GM21576 (cell line): ENCODE results near the gene DOK4.
"Not testable (repeated sequence)": the region's sequence is repeated elsewhere in the genome, so short reads cannot be mapped to it uniquely, and the experiment has no call there.

Experiments used
- ATAC-seq: cut with Tn5 transposase; IDR thresholded peaks from one replicate; pipeline ENCODE4 v1.9.1; 2021; ENCODE audit warnings: mild to moderate bottlenecking, moderate library complexity; ENCODE audit not compliant: unreplicated experiment

DOK4 gene

DNA sequence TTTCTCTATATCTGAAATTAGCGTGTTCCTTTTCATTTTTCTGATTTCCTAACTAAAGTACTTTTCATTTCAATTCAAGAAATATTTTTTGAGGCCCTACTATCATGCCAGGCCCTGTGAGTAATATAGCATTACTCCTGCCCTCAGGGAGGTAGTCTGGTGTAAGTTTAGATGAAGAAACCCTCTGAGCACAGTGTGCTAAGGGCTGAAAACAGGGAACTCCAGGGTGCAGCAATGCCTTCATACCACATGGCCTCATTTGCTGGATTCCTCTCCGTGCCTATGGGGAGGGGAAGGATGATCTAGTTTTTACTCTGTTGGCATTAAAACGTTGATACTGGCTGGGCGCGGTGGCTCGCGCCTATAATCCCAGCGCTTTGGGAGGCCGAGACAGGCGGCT, 34.3 kb downstream of the DOK4 start:
- ATAC-seq: no peak

DNA sequence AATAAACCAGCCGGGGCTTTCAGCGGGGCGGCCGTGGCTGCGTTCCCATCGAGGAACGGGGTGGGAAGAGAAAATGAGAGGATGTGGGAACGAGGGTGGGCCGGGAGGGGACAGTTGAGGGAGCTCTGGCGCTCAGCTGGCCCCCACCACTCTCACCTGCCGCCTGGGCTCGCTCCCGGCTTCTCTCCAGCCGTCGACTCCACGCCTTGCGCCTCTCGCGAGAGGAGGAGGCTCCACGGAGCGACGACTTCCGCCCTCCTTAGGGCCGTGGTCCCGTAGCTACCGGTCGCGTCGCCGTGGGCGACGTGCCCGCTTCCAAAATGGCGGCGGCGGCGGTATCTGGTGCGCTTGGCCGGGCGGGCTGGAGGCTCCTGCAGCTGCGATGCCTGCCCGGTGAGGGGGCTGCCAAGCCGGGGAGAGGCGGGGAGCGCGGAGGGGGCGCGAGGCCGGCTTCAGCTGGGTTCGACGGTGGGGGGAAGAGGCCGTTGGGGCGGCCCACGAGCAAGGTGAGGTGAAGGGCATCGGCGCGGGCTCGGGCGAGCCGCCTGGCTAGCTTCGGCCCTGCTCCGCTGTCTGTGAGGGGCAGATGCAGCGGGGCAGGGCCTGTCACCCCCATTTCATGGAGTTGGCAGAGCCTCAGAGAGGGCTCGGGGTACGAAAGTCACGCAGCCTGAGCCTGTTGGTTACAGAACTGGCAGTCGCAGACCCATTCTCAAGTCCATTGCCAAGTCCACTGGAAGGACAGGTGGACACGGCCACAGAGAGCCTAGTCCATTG, 38.9 kb downstream of the DOK4 start, which contains the start of the genes CIAPIN1 and COQ9:
Gene CIAPIN1, minus strand, starts transcription at position 200 of the 777 bp plus-strand sequence. CDS start 6,457 bp downstream, outside the sequence.
Gene COQ9, plus strand, starts transcription at position 294 of the 777 bp plus-strand sequence. Its CDS starts 27 bp downstream, at position 321.
- ATAC-seq: peak; percentile 95

DNA sequence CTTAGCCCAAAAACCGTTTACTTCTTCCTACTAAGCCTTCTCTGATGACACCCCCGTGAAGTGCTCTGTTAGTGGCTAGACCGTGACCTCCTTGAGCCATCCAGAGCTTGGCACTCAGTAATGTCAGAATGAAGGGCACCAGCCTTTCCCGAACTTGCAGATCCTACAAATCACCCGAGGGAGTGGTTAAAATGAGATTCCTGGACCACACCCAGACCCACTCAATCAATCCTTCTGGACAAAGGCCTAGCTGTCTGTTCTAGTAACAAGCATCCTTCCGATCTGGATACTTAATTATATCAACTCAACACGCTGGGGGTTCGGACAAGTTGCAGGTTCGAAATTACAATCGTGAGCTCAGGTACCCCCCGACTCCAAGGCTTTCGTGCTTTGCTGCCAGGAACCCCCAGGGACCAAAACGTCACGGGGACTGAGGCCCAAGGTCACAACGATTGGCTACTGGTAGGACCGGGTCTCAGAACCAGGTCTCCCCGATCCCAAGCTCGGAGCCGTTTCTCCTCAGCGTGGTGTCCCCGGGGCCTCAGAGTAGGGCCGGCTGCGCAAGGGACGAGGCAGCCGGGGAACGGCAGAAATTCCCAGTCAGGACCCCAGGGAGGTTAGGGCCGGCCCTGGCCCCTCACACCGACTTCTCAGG, 39.6 kb downstream of the DOK4 start:
- ATAC-seq: peak; percentile 29

DNA sequence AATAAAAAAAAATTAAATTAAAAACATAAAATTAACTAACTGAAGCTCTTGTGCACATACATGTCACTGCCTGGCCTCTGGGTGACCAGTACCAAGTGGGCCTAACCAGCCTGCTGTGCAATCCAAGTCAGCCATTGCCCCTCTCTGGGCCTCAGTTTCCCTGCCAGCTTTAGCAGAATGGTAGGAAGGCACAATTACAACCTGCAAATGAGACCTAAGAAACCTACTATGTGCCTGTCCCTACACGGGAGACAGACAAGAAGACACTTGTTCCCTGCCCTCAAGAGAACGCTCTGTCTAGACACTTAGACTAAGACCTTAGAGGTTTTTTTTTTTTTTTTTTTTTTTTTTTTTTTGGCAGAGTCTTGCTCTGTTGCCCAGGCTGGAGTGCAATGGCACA, 40.8 kb downstream of the DOK4 start:
- ATAC-seq: no peak

- no peak for ATAC-seq
Measured at GRCh38 chr16:57444711-57445110, 41.6 kb downstream of the DOK4 start.

GRCh38 chr16:57440551-57440950, 45.7 kb downstream of the DOK4 start:
- ATAC-seq: not testable (repeated sequence)

- ATAC-seq: not testable (repeated sequence)
Measured at GRCh38 chr16:57439947-57440346, 46.3 kb downstream of the DOK4 start.

DNA sequence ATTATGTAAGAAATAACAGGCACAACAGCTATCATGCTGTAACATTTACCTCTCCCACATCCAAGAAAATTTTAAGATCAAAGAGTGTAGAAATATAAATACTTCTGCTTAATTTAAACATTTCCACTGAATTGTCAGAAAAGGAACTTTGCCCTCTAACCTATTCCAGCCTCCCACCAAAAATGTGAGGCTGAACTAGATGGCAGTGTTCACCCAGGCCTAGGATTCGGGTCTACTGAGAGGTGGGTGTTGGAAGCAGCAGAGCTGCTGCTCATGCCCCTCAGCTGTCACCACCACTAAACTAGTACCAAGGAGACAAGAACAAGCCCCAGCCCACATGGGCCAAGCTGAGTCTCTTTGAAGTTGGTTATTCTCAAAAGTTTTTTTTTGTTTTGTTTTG, 50.5 kb downstream of the DOK4 start:
- ATAC-seq: no peak

- no peak for ATAC-seq
Measured at GRCh38 chr16:57434003-57434402, 52.3 kb downstream of the DOK4 start.

DNA sequence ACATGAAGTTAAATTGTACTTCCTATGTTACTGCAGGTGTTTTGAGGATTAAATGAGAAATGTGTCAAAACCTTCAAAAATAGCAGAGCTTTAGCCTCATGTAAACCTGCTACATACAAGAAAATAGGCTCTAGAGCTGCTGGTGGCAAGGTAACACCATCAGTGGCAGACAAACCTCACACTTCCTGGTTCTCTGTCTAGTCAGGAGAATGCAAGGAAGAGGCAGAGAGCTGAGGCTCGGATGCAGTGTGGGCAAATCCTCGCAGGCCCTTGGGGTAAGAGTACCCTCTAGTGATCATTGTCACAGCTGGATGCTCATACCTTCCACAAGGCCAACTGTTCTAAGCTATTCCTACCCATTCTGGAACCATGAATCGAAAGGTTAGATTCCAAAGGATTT, 53.3 kb downstream of the DOK4 start:
- ATAC-seq: no peak

- ATAC-seq: no peak
Measured at GRCh38 chr16:57432505-57432904, 53.8 kb downstream of the DOK4 start.

DNA sequence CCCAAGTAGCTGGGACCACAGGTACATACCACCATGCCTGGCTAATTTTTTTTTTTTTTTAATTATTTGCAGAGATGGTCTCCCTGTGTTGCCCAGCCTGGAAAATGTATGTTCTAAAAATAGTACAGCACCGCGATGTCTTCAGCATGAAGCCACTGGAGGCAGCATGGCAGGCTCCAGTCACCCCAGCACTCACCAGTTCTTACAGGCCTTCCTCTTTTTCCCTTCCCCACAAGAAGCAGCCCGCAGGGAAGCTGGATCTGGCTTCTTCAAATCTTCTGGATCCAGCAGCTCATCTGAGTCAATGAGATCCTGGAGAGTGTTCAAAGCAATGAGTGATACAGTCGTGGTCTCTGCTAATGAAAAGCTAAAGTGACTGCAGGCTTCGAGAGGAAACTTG, 55.3 kb downstream of the DOK4 start:
- no peak for ATAC-seq

DNA sequence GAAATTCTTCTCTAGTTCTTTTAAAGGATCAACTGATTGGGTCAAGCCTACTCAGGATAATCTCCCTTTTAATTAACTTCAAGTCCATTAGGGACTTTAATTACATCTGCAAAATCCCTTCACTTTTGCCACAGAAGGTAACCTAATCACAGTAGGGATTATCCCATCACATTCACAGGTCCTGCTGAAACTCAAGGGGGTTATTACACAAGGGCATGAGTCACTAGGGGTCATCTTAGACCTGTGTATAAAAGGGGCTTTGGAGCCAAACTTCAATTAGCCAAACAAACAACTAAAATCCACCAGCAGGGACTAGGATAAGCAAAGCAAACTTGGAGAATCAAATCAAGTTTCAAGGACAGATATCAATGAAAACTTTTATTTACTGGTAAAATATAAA, 58.5 kb downstream of the DOK4 start:
- no peak for ATAC-seq

- no peak for ATAC-seq
Measured at GRCh38 chr16:57427307-57427706, 59.0 kb downstream of the DOK4 start.

GRCh38 chr16:57426356-57426755, 59.9 kb downstream of the DOK4 start:
- ATAC-seq: no peak

GRCh38 chr16:57424583-57424982, 61.7 kb downstream of the DOK4 start:
- no peak for ATAC-seq

GRCh38 chr16:57423152-57423551, 63.1 kb downstream of the DOK4 start:
- no peak for ATAC-seq

DNA sequence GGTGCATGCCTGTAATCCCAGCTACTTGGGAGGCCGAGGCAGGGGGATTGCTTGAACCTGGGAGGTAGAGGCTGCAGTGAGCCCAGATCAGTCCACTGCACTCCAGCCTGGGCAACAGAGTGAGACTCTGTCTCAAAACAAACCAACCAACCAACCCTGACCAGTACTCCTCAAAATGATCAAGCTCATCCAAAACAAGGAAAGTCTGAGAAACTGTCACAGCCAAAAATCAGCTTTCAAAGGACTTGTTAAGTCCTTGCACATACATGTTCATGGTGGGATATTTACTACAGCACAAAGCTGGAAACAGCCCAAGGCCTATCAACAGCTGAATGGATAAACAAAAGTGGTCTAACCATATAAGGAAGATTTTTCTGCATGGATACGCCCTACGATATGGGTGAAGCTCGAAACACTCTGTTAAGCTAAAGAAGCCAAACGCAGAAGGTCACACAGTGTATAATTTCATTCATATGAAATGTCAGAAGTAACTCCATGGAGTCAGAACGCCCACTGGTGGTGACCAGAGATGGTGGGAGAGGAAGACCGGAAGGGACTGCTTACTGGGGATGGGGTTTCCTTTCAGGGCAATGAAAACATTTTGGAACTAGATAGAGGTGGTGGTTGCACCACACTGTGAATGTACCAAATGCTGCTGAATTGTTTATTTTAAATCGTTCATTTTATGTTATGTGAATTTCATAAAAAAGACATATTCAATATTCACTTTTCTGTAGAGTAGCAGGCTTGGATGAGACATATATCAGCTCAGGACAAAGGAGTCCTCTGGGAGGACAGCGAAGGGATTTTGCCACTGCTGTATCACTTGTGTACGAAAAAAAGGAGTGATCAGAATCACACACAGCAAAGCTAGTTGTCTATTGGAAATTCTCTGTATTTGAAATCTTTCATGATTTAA, 64.0 kb downstream of the DOK4 start:
- no peak for ATAC-seq
